CD4-positive, alpha-beta T cell treated with Interleukin-6 at 100 ng/mL for 8 hours (primary cell): ENCODE data around the gene TACO1.

Experiments used
- DNase-seq: peaks from one replicate; pipeline ENCODE4 v3.0.0-alpha.2; 2020; ENCODE audit warnings: mixed read lengths, low spot score

TACO1 gene

DNA sequence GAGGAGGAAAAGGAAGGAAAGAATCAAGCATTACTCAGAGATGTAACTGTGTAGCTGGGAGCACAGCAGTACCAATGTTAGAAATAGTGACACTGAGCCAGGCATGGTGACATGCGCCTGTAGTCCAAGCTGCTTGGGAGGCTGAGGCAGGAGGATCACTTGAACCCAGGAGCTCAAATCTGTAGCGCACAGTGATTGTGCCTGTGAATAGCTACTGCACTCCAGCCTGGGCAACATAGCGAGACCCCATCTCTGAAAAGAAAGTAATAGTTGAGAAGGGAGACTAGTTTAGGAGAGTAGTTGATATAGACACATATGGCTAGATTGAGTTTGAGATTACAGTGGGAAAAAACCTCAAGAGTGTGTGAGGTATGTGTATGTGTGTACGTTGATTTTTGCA lies 39.3 kb downstream of the TACO1 start:
- DNase-seq: no peak

DNA sequence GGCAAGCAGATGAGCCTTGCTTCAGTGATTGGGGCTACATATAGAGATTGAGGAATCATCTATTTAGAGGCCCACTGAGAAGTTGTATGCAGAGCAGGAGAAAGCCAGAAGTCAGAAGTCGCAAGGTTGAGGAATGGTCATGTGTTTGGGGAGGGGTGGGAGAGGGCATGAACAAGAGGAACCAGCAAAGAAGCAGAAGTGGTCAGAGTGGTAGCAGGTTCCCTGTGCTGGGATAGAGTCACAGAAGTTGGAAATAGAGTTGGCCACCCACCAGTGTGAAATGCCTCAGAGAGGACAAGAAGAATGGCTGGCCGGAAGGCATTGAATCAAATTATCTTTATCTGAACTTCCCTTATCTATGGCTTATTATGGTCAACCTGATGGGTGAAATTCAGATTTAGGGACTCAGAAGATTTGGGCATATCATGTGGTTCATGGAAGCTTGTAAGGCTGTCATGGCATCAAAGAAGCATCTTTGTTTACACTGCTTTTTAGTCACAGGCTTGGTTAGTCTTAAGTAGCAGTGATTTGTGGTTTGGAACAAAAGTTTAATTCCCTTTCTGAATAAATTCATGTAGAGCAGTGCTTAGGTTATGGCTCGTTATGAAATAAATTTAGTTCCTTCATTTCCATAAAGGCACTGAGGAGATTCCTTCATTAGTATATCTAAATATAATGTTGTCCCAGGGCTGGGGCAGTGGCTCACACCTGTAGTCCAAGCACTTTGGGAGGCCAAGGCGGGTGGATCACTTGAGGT lies 41.2 kb downstream of the TACO1 start:
- no peak for DNase-seq

DNA sequence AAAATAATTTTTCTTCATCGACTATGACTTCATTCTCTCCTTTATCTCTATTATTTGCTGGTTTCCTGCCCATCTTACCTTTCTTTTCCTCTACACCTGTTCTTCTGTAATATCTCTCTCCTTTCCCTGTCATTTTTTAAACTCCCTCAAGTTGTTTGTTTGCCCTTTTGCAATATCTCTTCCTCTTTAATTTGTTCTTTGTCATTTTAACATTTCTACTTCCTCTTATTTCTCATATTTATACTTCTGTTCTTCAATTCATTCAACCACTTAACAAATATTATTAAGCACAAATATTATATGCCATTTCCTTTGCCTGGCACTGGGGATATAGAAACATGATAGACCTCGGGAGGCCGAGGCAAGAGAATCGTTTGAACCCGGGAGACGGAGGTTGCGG lies 44.2 kb downstream of the TACO1 start:
- no peak for DNase-seq

DNA sequence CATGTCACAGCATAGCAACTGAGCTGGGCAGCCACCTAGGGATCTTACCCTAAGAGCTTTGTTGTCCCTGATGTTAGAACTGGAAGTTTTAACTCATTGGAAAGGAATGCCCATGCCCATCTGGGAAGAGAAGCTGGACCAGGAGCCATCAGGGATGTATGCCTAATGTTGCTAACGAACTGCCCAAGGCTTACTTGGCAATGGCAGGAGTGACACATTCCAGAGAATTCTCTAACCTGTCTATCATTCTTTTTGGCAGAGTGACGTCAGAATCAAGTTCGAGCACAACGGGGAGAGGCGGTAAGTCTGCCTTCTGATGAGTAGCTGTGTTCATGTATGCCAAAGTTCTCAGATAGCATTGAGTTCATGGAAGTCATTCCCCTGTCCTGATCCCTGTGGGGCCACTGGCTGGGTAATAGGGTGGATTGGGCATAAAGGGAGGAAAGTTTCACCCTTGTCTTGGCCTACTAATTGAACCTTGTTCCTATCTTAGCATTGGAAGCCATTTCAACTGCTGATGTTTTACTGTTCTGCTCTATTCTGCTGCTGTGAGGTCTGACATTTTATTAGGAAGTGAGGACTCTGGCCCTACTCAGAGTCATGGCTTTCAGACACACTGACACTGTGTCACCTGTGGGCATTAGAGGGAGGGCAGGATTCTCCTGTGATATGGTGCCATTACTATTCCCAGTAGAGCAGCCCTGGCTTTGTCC lies 45.2 kb downstream of the TACO1 start:
- DNase-seq: no peak

DNA sequence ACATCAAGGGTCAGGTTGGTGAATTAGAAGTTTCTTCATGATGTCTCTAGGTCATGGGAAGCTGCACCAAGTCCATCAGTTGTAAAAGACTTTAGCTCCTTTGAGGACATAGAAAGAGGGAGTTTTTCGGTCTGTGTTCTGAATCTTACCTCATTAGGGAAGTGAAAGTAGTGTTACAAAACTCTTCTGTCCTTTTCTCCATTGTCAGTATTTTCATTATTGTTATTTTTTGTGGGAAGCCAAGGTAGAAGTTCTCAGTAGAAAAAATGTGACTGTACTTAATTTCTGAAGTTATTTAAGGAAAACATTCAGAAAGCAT lies 45.8 kb downstream of the TACO1 start:
- no peak for DNase-seq

DNA sequence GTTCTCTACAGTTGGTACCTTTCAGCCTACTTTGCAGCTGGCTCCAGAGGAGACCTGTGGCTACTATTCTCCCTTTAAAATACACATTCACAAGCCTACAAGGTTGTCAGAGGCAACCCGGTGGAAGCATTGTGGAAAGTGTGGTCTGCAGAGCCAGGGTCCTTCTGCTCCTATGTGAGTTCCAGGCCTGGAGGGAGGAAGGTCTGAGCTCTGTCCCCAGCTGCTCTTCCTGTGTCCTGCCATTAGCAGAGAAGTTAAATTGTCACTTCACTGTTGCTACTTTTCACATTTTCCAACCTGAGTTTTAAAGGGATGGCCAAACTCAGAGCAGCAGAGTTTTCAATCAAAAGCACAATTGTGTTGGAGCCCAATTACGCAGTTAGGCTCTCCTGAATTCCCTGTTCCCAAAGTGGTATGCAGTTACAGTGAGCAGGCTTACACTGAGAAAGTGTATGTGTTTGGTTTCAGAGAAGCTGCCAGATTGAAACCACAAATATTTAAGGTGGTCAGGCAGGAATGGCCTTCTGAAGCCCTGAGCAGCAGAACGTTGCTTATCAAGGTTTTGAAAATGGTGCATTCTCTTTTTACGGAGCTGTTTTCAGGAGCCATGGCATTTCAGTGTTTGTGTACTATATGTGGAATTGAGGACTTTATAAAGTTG lies 46.5 kb downstream of the TACO1 start:
- no peak for DNase-seq

DNA sequence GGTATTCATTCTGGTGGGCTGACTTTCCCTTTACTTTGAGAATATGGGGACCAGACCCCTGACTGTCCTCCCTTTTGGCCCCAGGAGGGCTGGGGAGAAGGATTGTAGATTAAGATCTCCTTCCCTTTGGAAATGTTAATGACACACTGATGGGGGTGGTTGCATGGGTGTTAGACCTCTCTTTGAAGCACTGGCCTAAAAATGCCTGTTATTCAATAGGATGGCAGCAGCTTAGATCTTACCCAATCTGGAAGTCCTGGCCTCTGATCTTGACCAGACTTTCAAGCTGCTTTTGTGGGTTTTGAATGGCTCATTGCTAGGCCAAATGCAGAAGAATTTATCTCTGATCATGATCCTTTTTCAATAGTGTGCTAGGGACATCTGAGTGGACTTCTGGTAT lies 47.2 kb downstream of the TACO1 start:
- DNase-seq: no peak

DNA sequence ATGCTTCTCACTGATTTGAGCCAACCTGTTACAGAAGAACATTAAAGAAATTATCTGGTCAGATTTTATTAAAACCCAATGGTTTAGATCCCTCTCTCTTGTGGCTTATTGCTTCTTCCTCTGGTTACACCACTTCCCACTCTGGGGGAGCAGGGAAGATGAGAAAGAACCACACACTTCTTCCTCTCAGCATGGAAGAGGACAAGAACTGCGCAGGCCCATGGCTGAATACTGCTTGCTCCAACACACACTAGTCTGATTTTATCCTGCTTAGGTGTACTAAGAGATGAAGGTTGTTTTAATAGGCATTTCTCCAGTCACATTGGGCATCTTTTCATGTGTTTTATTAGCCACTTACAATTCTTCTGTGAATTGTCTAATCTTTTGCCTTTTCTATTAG lies 49.1 kb downstream of the TACO1 start:
- DNase-seq: no peak

DNA sequence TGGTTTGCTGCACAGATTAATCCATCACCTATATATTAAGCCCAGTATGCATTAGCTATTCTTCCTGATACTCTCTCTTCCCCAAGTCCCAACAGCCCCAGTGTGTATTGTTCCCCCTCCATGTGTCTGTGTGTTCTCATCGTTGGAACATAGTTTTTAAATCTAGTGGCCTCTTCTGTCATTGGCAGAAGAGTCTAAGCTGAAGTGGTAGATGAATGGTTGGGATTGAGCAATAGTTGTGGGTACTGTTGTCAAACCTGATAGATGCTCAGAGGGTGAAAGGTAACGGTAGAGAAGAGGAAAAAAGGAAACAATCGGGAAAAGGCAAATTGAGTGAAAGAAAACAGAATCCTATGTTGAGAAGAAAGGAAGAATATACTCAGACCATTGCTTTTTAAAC lies 51.4 kb downstream of the TACO1 start:
- DNase-seq: no peak

DNA sequence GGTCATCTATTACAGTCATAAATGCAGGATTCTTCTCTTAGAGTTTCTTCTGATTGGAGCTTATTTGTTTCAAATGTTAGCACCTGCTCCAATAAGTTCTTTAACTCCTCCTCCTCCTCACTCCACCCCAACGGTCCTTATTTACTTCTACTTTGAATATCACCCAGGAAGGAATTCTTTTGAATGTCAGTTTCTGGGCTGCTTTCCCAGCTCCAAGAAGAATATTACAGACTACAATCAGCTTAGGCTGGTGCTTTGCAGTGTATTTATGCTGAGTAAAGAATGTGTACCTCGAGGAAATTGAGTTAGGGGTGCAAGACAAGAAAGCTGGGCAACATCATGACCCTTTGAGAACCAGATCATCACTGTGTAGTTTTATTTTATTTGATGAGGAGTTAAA lies 52.4 kb downstream of the TACO1 start:
- no peak for DNase-seq

DNA sequence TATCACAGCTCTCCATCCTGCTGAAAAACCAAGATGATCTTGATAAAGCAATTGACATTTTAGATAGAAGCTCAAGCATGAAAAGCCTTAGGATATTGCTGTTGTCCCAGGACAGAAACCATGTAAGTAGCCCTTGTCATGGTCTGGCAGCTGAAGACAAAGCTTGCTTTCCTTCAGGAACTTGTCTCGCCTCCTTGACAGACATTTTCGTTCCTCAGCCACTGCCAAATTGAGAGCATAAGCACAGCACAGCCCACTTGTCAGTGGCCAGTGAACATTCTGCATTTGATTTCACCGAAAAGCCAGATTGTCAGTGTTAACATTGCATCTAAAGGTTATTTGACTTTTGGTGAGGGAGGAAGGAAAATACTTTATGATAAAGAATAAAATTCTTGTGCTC lies 57.1 kb downstream of the TACO1 start:
- DNase-seq: no peak
